Measurements from ENCODE around the gene WDR6.
A peak's percentile ranks its signal among the peaks of the same experiment; 100 is the strongest.

The WDR6 gene

GRCh38 chr3:49007068-49007770, at the start of gene WDR6:
WDR6 (plus strand) TSS chr3:49007391; CDS start chr3:49007432, 41 bp downstream.
- peak; percentile 96 for DNase-seq (ENCODE audit: low read depth)
- peak within 1 kb of the TSS; percentile 72 for H3K4me3 ChIP-seq (ENCODE audit: low read depth, low read length)
- peak; percentile 46 for TF ChIP-seq CTCF (IDR thresholded peaks at IDR 0.05; ENCODE audit: low read depth, low read length, missing control alignments)

- DNase-seq (ENCODE audit: low read depth) = peak; percentile 27
These were observed 46.3 kb upstream of the WDR6 start for GRCh38 chr3:48960841-48961413.

GRCh38 chr3:48962340-48962739, 44.9 kb upstream of the WDR6 start:
- H3K4me3 ChIP-seq (ENCODE audit: low read depth, low read length) = no peak overlapping the region
- no peak for TF ChIP-seq CTCF (IDR thresholded peaks at IDR 0.05; ENCODE audit: low read depth, low read length, missing control alignments)
- no peak for DNase-seq (ENCODE audit: low read depth)

More at GRCh38 chr3:48960841-48961413, 46.3 kb upstream of the WDR6 start:
- no peak overlapping the region for H3K4me3 ChIP-seq (ENCODE audit: low read depth, low read length)
- TF ChIP-seq CTCF (IDR thresholded peaks at IDR 0.05; ENCODE audit: low read depth, low read length, missing control alignments) = no peak

- no peak for DNase-seq (ENCODE audit: low read depth)
- no peak for TF ChIP-seq CTCF (IDR thresholded peaks at IDR 0.05; ENCODE audit: low read depth, low read length, missing control alignments)
- no peak overlapping the region for H3K4me3 ChIP-seq (ENCODE audit: low read depth, low read length)
These were observed 44.3 kb upstream of the WDR6 start for GRCh38 chr3:48962939-48963338.

- no peak overlapping the region for H3K4me3 ChIP-seq (ENCODE audit: low read depth, low read length)
- TF ChIP-seq CTCF (IDR thresholded peaks at IDR 0.05; ENCODE audit: low read depth, low read length, missing control alignments) = no peak
- DNase-seq (ENCODE audit: low read depth) = no peak
These were observed 43.6 kb upstream of the WDR6 start for GRCh38 chr3:48963591-48963990.

- no peak overlapping the region for H3K4me3 ChIP-seq (ENCODE audit: low read depth, low read length)
- no peak for DNase-seq (ENCODE audit: low read depth)
- no peak for TF ChIP-seq CTCF (IDR thresholded peaks at IDR 0.05; ENCODE audit: low read depth, low read length, missing control alignments)
These were observed 40.8 kb upstream of the WDR6 start for GRCh38 chr3:48966367-48966766.

All from GM12864 (cell line).